Left lung (tissue), 10 donors: ENCODE measurements around the gene SETD4. TPM values are rescaled to one million over a fixed set of nuclear protein-coding genes. Genes with fewer than 3 reads are reported as not detected.
"Not testable (repeated sequence)": the region's sequence is repeated elsewhere in the genome, so short reads cannot be mapped to it uniquely, and the experiment has no call there.

Experiments used
- ATAC-seq: fragments of 200-7000 bp; cut with Tn5 transposase; one replicate; pipeline ENCODE4 v1.9.1; 2020; ENCODE audit warnings: moderate library complexity
- DNase-seq, 4 donors: peaks; one replicate each; pipeline ENCODE4 v3.0.0-alpha.2; 2013 to 2020
- H3K27ac ChIP-seq, 2 donors: fragments of 200-600 bp; sonication (generic) in 1 of 2; one replicate each; pipeline versions ENCODE4 v1.5.0 to v1.8.0; 2020 to 2021
- H3K27me3 ChIP-seq, 2 donors: fragments of 200-600 bp; sonication (generic) in 1 of 2; one replicate each; pipeline versions ENCODE4 v1.5.0 to v1.8.0; 2020 to 2021
- H3K36me3 ChIP-seq, 2 donors: fragments of 200-600 bp; sonication (generic) in 1 of 2; one replicate each; pipeline versions ENCODE4 v1.5.0 to v1.8.0; 2020 to 2021
- H3K4me1 ChIP-seq, 2 donors: fragments of 200-600 bp; one replicate each; pipeline ENCODE4 v1.8.0; 2021
- H3K4me3 ChIP-seq, 2 donors: fragments of 200-600 bp; sonication (generic) in 1 of 2; one replicate each; pipeline versions ENCODE4 v1.5.0 to v1.8.0; 2020 to 2021; ENCODE audit warnings: mild to moderate bottlenecking in 1 of 2
- H3K9me3 ChIP-seq, 2 donors: fragments of 200-600 bp; sonication (generic) in 1 of 2; one replicate each; pipeline versions ENCODE4 v1.5.0 to v1.8.0; 2020 to 2021
- CTCF ChIP-seq, 2 donors: fragments of 200-600 bp; sonication (generic) in 1 of 2; IDR thresholded peaks; one replicate each; pipeline versions ENCODE4 v1.5.0 to v1.8.0; 2021; ENCODE audit warnings: antibody characterized with exemption in 2 of 2
- intact Hi-C, 2 donors: fragments of 100-400 bp; cut with DNase I; formaldehyde crosslinking; loops; one replicate each; pipeline versions ENCODE4 v1.11.2 to v1.14.2; 2022
- polyA plus RNA-seq, 6 donors: library from polyadenylated mRNA; unstranded; fragments of 120-200 nt; gene quantifications; one replicate each; pipeline ENCODE4 v1.2.1, GENCODE V29; 2013; ENCODE audit not compliant: insufficient read length in 6 of 6
- total RNA-seq, 2 donors: library from RNA; stranded (reverse); fragmentation: NEBNext Ultra II Directional; extraction: Animal tissue kit (Norgen Biotek cat#: 25700); gene quantifications; one replicate each; pipeline ENCODE4 v1.2.1, GENCODE V29; 2021
- donor health status: DM: no; HTN: yes; CAD: no.
- donor health status: DM: no; HTN: no; CAD: no.

Gene SETD4
- total and polyA plus RNA-seq, 8 donors = 16.6 to 44.7 (median 35.2) TPM

- intact Hi-C loops = no loop called here
- Histone ChIP-seq H3K4me3 (no peak overlapping the region), H3K27ac (no peak overlapping the region), H3K27me3 (peaks cover 0 to 20% of the 10 kb centered on the region in 2 donors), H3K9me3 (no peaks in the 10 kb centered on the region), H3K4me1 (no peaks in the 10 kb centered on the region), H3K36me3 (no peaks in the 10 kb centered on the region)
- ATAC-seq (peak; percentile 24), DNase-seq (peak in 2 of 4 donors; percentile 38 to 71)
- peak; percentile 40 to 41 for TF ChIP-seq CTCF (IDR thresholded peaks at IDR 0.05)
Measured at GRCh38 chr21:36104317-36105300, 44.3 kb upstream of the SETD4 start.

GRCh38 chr21:36103434-36103833 is 43.1 kb upstream of the SETD4 start:
- no peak for TF ChIP-seq CTCF (IDR thresholded peaks at IDR 0.05)
- peak; percentile 48 for ATAC-seq
- Histone ChIP-seq H3K27me3 (peaks cover 0 to 20% of the 10 kb centered on the region in 2 donors), H3K4me3 (no peak overlapping the region), H3K9me3 (no peaks in the 10 kb centered on the region), H3K4me1 (no peaks in the 10 kb centered on the region), H3K27ac (peak overlapping the region in 1 of 2 donors; percentile 13), H3K36me3 (no peaks in the 10 kb centered on the region)
- DNase-seq = no peak
- intact Hi-C loops = no loop called here

- Histone ChIP-seq H3K4me3 (no peak overlapping the region), H3K9me3 (no peaks in the 10 kb centered on the region), H3K36me3 (no peaks in the 10 kb centered on the region), H3K27me3 (peaks cover 0 to 19% of the 10 kb centered on the region in 2 donors), H3K27ac (no peak overlapping the region), H3K4me1 (no peaks in the 10 kb centered on the region)
- intact Hi-C loops = no loop called here
- ATAC-seq (no peak), DNase-seq (no peak)
- TF ChIP-seq CTCF (IDR thresholded peaks at IDR 0.05) = no peak
Measured at GRCh38 chr21:36100971-36101641, 40.8 kb upstream of the SETD4 start.

GRCh38 chr21:36099695-36100211 is 39.4 kb upstream of the SETD4 start:
- H3K27me3 ChIP-seq, H3K4me1 ChIP-seq, H3K4me3 ChIP-seq, intact Hi-C loops, DNase-seq, H3K27ac ChIP-seq, H3K36me3 ChIP-seq, H3K9me3 ChIP-seq, ATAC-seq: not testable (repeated sequence)

- Histone ChIP-seq H3K4me1 (no peaks in the 10 kb centered on the region), H3K9me3 (peaks cover 0 to 1% of the 10 kb centered on the region in 2 donors), H3K27me3 (no peaks in the 10 kb centered on the region), H3K36me3 (no peaks in the 10 kb centered on the region), H3K27ac (no peak overlapping the region), H3K4me3 (no peak overlapping the region)
- ATAC-seq = no peak
- DNase-seq = no peak
- no peak for TF ChIP-seq CTCF (IDR thresholded peaks at IDR 0.05)
- intact Hi-C loops = no loop called here
Measured at GRCh38 chr21:36099000-36099399, 38.7 kb upstream of the SETD4 start.
